Measurements from ENCODE around the gene TMEM200C. TPM values are rescaled to one million over a fixed set of nuclear protein-coding genes. Genes with fewer than 3 reads are reported as not detected.

TMEM200C gene
- total RNA-seq, 2 donors from 2014 or later = 0.12 to 0.53 TPM

DNA sequence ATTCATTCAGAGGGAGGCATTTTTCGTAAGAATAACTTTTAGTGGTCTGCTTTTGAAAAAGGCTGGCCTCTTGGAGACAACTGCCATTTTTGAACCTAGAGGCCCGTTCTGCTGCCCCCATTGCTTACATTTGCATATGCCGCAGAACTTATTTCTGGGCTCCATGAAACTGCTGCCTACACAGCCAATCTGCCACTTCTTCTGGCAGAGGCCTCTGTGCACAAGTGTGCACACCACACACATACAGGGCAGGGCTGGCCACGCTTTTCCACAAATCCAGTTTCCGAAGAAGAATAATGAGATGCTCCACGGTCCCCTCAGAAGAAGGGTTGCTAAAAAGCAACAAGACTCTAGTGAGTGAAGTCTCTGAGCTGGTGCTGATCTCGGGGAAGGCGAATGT, 56.2 kb downstream of the TMEM200C start:
- DNase-seq = no peak

More for the DNA sequence above, 56.2 kb downstream of the TMEM200C start:
- Histone ChIP-seq H3K27ac (no peak overlapping the region), H3K4me3 (no peak overlapping the region), H3K27me3 (no peaks in the 10 kb centered on the region), H3K4me1 (no peaks in the 10 kb centered on the region), H3K9ac (ENCODE audit: low read depth in 2 of 2, low read length in 2 of 2) (no peak overlapping the region), H3K36me3 (no peaks in the 10 kb centered on the region), H3K9me3 (no peaks in the 10 kb centered on the region)
- intact Hi-C loops (cut with DNase I) = no loop called here
- TF ChIP-seq, protein P1, sequence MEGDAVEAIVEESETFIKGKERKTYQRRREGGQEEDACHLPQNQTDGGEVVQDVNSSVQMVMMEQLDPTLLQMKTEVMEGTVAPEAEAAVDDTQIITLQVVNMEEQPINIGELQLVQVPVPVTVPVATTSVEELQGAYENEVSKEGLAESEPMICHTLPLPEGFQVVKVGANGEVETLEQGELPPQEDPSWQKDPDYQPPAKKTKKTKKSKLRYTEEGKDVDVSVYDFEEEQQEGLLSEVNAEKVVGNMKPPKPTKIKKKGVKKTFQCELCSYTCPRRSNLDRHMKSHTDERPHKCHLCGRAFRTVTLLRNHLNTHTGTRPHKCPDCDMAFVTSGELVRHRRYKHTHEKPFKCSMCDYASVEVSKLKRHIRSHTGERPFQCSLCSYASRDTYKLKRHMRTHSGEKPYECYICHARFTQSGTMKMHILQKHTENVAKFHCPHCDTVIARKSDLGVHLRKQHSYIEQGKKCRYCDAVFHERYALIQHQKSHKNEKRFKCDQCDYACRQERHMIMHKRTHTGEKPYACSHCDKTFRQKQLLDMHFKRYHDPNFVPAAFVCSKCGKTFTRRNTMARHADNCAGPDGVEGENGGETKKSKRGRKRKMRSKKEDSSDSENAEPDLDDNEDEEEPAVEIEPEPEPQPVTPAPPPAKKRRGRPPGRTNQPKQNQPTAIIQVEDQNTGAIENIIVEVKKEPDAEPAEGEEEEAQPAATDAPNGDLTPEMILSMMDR (IDR thresholded peaks at IDR 0.05) = no peak

Small RNA genes lying within 50 kb of the gene (microRNA-seq; reads per million reads assigned to microRNA genes)
- not detected for gene MIR3976
